Fibroblast of the conjunctiva (primary cell): ENCODE data around the gene WSCD2.

Experiments used
- DNase-seq: peaks from one replicate; pipeline ENCODE4 v3.0.0-alpha.2; 2010; ENCODE audit warnings: low read depth

Gene WSCD2

GRCh38 chr12:108128221-108129016 lies 669 bp upstream of the WSCD2 start:
- DNase-seq: no peak

- no peak for DNase-seq
These were observed 1.9 kb downstream of the WSCD2 start for GRCh38 chr12:108131035-108131434.

- DNase-seq: no peak
These were observed 2.6 kb downstream of the WSCD2 start for GRCh38 chr12:108131657-108132126.

- no peak for DNase-seq
These were observed 4.4 kb downstream of the WSCD2 start for GRCh38 chr12:108133482-108133881.

GRCh38 chr12:108134744-108135143 lies 5.7 kb downstream of the WSCD2 start:
- DNase-seq: no peak

GRCh38 chr12:108135627-108136026 lies 6.5 kb downstream of the WSCD2 start:
- no peak for DNase-seq

GRCh38 chr12:108136697-108137096 lies 7.6 kb downstream of the WSCD2 start:
- DNase-seq: no peak

- no peak for DNase-seq
These were observed 10.4 kb downstream of the WSCD2 start for GRCh38 chr12:108139454-108139853.

GRCh38 chr12:108140501-108140900 lies 11.4 kb downstream of the WSCD2 start:
- no peak for DNase-seq

GRCh38 chr12:108141600-108142130 lies 12.6 kb downstream of the WSCD2 start:
- no peak for DNase-seq

GRCh38 chr12:108143144-108143543 lies 14.1 kb downstream of the WSCD2 start:
- no peak for DNase-seq

- DNase-seq: no peak
These were observed 15.0 kb downstream of the WSCD2 start for GRCh38 chr12:108144080-108144479.

- DNase-seq: no peak
These were observed 15.9 kb downstream of the WSCD2 start for GRCh38 chr12:108145011-108145410.

GRCh38 chr12:108146035-108146893 lies 17.2 kb downstream of the WSCD2 start:
- no peak for DNase-seq

- DNase-seq: no peak
These were observed 18.2 kb downstream of the WSCD2 start for GRCh38 chr12:108147279-108147678.

GRCh38 chr12:108148521-108149074 lies 19.5 kb downstream of the WSCD2 start:
- DNase-seq: no peak

GRCh38 chr12:108150436-108150835 lies 21.3 kb downstream of the WSCD2 start:
- no peak for DNase-seq

- no peak for DNase-seq
These were observed 22.6 kb downstream of the WSCD2 start for GRCh38 chr12:108151533-108152169.

GRCh38 chr12:108152170-108152538 lies 23.1 kb downstream of the WSCD2 start:
- no peak for DNase-seq

- DNase-seq: no peak
These were observed 27.6 kb downstream of the WSCD2 start for GRCh38 chr12:108156717-108157116.

- DNase-seq: no peak
These were observed 28.9 kb downstream of the WSCD2 start for GRCh38 chr12:108157870-108158459.

- DNase-seq: no peak
These were observed 33.1 kb downstream of the WSCD2 start for GRCh38 chr12:108162207-108162606.
